Hematopoietic multipotent progenitor cell treated with erythropoietin and hydrocortisone succinate and interleukin-3 and kit ligand, for 17 days (in vitro differentiated cells): ENCODE data around the gene IDNK.
"Not testable (repeated sequence)": the region's sequence is repeated elsewhere in the genome, so short reads cannot be mapped to it uniquely, and the experiment has no call there.

Experiments used
- DNase-seq: peaks from one replicate; pipeline ENCODE4 v3.0.0-alpha.2; 2015; ENCODE audit warnings: low spot score

Gene IDNK

DNA sequence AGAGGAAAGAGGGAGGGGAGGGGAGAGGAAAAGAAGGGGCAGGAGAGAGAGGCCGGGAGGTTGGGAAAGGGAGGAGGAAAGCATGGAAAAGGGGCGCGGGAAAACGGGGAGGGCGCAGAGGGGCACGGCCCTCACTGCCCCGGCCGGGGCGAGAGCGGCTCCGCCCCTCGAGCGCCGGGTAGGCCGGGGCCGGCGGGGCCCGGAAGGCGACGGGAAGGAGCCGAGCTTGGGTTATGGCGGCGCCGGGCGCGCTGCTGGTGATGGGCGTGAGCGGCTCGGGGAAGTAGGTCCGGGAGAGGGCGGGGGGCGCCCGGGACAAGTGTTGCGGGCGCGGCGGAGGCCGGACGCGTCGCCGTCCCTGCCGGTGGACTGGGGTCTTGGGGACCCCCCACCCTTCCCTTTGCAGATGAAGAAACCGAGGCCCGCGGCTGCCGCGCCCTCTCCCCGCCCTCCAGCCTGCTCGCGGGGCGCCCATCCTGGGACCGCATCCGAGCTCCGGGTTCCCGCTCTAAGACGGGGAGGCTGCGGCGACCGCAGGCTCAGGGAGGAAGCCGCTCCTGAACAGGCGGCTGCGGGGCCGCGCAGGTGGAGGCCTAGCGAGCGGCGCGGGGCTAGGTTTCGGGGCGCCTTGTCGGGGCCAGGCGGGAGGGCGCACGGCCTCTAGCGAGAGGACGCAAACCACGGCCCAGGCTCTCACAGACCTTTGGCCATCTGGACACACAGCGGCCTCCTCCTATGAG lies at the start of gene IDNK:
IDNK (plus strand) TSS at position 205 of the 740 bp plus-strand sequence; CDS start at position 234, 29 bp downstream.
- DNase-seq: peak; percentile 45

DNA sequence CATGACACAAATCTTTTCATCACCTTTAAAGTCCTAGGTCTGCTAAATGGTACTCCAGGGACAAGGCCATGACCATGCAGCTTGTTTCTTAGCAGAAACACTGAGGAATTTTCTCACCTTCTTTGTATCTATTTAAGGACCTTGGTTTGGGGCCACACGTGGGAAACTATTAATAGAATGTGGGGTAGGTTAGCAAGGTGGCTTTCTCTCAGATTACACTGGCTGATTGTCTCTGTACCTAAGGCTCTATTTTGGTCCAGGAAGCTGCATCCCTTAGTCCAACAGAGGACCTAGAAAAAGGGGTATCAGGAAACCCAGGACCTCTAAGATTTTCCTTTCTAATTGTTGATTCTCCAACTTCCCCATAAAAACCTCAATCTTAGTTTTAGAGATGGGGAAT lies 48.5 kb upstream of the IDNK start:
- DNase-seq: no peak

DNA sequence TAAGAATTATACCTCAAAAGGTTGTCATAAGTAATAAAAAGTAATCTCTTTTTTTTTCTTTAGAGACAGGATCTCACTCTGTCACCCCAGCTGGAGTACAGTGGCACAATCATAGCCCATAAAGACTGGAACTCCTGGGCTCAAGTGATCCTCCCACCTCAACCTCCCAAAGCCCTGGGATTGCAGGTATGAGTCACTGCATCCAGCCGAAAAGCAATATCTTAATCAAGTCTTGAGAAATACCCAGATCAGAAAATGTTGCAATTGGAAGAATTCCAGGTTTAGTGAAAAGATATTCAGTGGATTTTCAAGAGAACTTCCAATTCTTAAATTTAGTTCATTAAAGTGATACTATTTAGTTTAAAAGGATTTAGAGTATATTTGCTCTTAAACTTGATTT lies 40.9 kb upstream of the IDNK start:
- no peak for DNase-seq

DNA sequence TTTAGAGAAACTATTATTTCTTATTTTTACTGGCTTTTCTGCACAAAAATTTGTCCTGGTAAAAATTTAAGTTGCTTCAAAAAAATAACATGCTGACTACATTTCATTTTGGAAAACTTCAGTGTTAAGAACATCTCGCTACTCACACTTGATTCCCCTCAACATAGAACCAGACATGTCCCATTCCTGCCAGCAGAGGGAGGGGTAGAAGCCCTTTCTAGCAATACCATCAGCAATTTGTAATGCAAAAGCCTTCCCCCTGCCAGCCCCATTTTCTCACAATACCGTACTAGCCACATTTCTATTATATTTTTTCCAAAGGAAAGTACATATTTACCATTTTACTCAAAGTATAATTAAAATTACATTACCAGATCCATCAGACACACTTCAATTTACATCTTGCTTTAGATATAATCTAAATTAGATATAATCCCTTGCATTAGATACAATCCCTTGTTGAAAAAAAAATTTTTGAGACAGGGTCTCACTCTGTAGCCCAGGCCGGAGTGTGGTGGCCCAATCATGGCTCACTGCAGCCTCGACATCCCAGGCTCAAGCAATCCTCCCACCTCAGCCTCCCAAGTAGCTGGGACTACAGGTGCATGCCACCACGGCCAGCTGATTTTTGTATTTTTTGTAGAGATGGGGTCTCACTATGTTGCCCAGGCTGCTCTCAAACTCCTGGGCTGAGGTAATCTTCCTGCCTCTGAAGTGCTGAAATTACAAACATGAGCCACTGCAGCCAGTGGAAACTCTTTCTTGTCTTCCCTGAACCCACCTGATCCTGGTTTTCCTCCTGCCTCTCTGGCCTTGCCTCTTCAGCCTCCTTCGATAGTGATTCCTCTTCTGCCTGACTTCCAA lies 39.6 kb upstream of the IDNK start:
- peak; percentile 15 for DNase-seq

DNA sequence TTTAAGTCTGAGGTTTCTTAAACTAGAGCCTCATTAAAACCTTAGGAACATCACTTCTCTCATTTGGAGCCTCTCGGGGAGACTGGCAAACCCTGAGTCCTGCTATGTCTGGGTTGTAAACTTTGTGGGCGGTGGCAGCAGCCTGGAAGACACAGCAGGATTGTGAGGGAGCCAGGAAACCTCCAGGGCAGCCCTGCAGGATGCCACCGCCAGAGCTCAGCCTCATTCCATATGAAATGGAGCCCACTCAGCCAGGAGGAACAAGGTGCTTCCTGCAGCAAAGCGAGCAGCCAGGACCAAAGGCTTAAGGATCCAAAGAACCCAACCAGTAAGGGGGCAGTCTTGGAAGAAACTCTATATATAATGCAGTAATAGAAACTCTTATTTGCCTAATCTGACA lies 37.9 kb upstream of the IDNK start:
- DNase-seq: no peak

DNA sequence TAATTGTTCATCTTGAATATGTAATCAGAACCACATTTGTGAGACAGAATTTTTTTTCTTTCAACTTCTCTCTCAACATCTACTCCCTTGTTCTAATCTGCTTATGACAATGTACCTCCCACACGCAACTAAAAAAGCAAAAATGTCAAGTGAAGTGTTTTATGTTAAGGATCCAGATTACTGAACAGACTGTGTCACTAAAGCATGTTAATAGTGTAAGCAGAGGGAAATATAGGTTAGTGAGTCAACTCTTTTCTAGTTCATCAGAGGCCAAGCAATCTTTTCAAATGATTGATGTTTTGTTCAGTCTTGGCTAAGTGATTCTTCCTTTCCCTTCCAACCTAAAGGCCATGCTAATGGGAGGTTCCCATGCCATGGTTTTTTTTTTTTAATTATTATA lies 34.7 kb upstream of the IDNK start:
- DNase-seq: no peak

DNA sequence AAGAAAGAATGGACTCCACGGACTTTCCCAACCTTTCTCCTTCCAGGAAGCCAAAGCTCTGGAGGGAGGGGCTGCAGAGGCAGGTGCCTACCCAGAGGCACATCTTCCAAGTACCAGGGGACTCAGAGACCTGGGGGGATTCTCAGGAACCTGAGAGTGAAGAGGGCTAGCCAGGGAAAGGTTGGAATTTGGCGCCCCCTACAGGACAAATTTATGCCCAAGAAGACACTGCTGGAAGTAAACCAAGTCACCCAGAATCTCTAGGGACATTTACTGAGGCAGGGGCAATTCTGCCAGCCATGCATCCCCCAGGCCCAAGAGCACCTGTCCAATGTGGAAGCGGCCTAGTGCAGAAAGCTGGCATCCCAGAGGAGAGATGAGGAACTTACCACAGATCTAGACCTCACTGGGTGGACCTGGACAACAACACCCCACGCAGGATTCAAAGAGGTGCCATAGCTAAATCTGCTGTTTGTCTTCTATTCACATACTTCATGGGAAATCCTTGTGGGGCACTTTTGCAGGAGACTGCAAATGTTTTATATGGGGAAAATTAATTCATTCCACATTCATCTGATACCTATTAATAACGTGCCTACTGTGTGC lies 25.9 kb upstream of the IDNK start:
- peak; percentile 58 for DNase-seq

DNA sequence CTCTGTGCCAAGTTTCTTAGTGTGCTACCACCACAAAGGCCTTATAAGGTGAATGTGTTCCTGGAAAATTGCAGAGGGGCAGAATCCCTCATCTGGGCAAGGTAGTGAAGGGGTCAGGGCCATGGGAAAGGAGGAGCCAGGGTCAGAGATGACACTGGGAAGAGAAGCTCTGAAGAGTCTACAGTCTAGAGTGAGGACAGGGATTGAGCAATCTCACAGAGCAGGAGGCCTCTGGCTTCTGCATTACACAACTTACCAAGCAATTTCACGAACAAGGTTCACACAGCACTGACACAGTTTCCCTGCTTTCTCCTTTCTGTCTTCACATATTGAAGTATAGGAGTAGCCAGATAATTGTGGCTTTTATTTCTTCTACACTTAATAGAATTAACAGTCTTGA lies 24.5 kb upstream of the IDNK start:
- no peak for DNase-seq

DNA sequence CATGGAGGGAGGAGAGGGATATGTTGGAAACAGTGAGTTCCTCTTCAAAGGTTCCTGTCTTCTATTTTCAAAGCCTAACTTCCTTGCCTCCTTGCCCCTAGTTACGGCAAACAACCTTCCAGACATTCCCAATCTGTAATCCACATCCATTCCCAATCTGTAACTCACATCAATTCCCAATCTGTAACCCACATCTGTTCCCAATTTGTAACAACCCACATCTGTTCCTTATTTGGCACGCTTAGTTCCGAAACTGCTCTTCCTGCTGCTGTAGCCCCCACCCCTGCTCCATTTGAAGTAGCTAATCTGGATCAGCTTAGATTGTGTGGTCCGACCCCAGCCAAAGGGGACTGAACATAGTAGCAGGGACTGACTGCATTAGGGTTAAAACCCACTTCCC lies 23.9 kb upstream of the IDNK start:
- no peak for DNase-seq

DNA sequence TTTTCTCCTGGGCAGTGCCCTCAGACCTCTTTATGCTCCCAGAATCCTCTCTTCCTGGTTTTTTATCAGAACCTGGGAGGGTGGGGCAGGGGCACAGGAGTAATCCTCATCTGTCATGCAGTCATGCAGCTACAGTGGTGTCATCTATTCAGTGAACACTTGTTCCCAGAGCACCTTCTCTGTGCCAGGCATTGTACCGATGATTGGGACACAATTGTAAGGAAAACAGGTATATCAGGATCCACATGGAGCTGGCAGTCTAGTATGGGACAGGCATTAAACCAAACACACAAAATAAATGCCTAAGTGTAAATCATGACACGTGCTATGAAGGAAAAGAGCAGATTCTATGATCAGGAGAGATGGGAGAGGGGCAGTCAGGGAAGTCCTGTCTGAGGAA lies 21.5 kb upstream of the IDNK start:
- no peak for DNase-seq

DNA sequence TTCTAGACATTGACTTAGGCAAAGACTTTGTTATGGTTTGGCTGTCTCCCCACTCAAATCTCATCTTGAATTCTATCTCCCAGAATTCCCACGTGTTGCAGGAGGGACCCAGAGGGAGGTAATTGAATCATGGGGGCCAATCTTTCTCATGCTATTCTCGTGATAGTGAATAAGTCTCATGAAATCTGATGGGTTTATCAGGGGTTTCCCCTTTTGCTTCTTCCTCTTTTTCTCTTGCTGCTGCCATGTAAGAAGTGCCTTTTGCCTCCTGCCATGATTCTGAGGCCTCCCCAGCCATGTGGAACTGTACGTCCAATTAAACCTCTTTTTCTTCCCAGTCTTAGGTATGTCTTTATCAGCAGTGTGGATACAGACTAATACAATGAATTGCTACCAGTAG lies 15.3 kb upstream of the IDNK start:
- not testable (repeated sequence) for DNase-seq

DNA sequence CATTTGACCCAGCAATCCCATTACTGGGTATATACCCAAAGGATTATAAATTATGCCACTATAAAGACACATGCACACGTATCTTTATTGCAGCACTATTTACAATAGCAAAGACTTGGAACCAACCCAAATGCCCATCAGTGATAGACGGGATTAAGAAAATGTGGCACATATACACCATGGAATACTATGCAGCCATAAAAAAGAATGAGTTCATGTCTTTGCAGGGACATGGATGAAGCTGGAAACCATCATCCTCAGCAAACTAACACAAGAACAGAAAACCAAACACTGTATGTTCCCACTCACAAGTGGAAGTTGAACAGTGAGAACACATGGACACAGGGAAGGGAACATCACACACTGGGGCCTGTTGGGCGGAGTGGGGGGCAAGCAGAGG lies 9.6 kb upstream of the IDNK start:
- not testable (repeated sequence) for DNase-seq

DNA sequence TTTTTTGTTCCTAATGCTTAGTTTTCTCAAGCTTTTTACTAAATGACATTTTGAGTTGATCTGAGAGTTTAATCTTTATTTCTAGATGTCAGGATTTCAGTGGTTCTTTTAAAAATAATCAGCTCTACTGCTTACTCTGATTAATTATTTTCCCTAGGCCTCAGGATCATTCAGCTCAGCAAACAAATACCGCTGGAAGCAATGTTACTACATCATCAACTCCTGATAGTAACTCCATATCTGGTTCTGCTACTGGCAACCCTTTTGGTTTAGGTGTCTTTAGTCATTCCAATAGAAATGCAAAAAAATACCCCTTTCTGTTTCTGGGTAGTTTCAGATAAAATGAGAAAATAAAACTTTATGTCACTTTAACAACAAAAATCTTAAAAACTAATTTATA lies 5.6 kb upstream of the IDNK start:
- DNase-seq: no peak

DNA sequence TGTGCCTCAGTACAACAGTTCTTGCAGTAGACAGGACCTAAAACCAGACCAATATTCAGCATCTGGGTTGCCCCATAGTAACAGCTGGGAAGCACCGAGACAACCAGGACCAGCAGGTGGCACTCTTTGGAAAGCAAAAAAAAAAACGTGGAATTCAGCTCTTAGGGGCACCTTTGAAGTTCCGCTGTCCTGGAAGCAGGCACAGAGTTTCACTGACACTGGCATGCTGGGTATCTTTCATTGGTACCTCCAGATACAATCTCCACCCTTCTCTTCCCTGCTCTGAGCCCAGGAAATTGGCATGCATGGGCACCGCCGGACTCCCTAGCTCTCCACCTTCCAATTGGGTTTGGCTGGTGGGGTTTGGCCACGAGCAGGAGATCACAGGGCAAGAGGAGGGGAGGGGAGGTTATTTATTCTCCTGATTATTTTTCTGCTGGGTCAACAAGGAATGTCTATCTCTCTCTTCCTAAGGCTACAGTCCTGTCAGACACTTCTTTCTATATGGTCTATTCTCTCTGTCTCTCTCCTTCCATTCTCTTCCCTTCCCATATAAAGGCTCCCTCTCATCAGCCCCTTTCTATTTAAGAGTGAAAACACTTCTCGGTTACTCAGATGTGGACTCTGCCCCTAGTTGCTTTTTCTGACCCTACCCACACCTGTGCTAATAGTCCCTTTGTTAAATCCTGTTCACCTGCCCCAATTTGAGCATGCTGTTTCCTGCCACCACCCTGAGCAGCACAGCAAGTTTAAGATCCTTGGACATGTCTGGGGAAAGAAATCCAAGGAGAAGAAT lies 1.9 kb upstream of the IDNK start:
- peak; percentile 74 for DNase-seq

DNA sequence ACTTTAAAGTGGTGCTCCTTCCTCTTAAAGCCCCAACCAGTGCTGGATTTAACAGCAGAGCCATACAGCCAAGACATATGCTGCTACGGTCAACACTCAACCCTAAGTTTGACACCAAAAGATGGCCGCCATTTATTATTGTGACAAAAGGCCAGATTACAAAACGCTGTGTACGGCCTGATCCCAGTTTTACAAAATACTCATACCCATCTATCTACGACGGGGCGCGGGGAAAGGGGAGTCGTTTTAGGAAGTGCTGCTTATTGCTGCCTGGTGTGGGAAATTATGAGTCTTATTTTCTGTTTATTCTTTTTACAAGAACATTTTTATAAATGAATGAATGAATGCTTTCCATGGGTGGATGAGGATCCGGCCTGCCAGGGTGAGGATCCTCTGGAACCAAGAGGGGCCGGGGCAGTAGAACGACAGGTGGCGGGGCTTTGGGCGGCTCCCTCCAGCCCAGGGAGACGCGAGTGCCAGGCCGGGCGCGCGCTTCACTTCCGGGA lies 457 bp upstream of the IDNK start:
- no peak for DNase-seq

DNA sequence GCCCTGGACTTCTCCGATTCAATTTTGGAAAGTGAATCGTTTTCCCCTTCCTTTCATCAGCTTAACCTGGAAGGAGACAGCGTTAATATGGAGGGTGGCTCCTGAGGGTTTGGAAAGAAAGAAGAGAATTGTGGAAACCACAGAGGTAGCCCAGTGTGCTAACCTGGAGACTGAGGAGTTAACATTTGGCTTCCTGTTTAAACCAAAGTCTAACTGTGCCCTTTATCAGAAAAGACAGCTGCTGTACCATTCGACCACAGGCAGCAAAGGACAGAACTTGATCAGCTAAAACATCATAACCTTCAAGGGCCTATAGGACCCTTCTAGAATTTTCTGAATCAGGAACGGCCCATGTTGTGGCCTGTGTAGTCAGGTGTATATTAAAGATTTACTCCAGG lies 735 bp downstream of the IDNK start:
- peak; percentile 18 for DNase-seq

DNA sequence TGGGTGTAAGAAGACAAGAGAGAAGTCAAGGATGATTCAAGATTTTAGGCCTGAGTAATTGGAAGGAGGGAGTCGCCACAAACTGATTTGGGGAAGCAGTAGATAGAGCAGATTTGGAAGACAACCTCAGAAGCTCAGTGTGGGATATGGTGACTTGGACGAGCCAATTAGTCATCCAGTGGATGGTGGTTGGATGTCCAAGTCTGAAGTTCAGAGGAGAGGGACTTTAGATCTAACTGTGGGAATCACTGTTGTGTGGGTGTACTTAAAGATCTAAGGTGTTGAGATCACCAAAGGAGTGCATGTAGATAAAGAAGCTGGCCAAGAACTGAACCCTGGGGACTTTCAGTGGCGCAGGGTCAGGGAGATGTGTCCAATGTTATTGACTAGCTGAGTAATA lies 2.2 kb downstream of the IDNK start:
- DNase-seq: no peak

DNA sequence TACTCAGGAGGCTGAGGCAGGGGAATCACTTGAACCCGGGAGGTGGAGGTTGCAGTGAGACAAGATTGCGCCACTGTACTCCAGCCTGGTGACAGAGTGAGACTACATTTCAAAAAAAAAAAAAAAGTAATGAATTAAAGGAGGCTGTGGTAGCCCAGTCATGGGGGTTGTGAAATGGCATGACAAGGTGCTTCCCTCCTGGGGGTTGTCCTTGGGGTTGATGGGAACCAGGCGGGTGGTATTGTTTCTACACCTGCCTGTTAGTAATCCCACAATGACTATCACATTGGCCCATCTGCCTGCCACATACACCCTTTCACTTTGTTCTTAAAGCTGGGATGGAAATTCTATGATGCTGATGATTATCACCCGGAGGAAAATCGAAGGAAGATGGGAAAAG lies 5.6 kb downstream of the IDNK start:
- no peak for DNase-seq

DNA sequence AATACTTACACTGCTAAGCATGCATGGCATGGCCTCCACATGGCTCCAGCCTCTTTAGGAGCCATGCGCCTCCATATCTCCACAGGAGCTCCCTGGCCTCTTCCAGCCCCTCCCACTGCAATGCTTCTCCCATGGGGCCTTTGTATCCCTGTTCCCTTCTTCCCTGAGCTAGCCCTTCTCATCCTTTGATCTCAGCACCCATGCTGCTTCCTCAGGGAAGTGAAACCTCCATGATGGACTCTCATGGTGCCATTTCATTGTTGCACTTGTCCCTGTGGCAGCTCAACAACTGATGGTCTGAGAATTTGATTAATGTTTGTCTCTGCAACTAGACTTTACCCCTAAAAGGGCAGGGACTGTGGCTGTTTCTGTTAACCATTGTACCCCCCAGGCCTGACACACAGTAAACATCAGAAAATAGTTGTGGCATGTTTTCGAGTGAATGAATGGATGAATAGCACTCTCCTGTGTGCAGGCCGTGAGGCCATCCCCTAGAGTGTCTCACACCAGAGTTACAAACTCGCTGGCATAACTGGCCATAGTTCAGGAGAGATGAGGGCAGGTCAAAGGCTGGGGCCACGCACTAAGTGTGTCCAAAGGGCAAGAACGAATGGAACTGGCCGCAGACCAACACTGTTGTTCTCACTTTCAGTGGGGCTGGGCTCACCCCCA lies 6.6 kb downstream of the IDNK start:
- DNase-seq: no peak

DNA sequence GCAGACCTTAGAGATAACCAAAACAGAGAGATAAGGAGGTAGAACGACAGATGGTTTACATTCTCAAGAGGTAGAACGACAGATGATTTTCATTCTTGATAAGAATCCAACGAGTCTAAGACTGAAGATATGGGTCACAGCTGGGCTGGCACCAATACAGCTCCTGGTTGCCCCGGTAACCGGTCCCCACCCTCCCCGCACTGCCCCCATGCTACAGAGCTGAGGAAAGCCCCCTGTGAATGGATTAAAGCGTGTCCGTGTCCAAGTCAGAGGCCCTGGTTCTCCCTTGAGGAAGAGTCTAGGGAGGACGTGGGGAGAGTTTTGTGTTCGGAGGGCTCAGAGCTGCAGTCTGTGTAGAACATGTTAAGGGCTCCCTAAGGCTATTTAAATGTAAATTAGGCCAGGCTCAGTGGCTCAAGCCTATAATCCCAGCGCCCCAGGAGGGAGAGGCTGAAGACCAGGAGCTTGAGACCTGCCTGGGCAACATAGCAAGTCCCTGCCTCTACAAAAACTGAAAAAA lies 8.1 kb downstream of the IDNK start:
- no peak for DNase-seq

DNA sequence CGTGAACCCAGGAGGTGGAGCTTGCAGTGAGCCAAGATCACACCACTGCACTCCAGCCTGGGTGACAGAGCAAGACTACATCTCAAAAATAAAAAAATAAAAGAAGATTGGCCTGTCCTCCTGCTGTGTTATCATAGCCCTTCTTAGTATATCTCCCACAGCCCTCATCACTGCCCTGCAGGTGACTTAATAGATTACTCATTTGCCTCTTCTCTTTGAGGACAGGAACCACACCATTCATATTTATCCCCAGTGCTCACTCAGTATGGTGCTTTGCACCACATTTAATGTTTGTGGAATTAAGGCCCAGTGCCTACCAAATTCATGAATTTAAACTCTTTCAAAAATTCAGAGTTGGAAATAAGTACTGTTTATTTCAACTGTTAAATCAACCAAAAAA lies 10.3 kb downstream of the IDNK start:
- DNase-seq: no peak
